Measurements from ENCODE around the gene PARVB. TPM values are rescaled to one million over a fixed set of nuclear protein-coding genes. Genes with fewer than 3 reads are reported as not detected.

Gene PARVB
- total RNA-seq, 4 donors from 2014 or later, result 32.1 to 61.9 (median 41.9) TPM

DNA sequence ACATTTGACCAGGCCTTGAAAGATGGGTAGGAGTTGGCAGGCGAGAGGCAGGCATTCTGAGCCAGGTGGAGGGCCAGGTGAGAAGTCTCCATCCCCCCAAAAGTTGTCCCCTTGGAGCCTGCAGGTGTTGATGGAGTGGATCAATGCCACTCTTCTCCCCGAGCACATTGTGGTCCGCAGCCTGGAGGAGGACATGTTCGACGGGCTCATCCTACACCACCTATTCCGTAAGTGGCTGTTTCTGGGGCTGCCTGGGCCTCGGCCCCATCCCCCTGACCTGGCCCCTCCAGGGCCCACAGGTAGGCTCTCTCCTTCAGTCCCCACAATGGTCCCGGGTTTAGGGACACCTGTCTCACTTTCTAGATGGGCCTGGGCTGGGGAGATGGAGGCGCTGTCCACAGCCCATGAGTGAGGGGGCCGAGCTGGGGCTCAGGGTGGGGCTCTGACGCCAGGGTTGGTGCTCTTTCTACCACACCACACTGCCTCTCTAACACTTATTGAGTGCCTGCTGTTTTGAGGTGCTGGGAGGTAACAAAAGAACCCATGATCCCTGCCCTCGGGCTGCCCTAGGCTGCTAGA is 163.6 kb downstream of the PARVB start:
- peaks cover 47% of the 10 kb centered on the region for H3K27me3 ChIP-seq
- TF ChIP-seq POLR2AphosphoS5 (IDR thresholded peaks at IDR 0.05) (no peak), EP300 (IDR thresholded peaks at IDR 0.05) (no peak), POLR2A (IDR thresholded peaks at IDR 0.05) (no peak)
- TF ChIP-seq, protein P1, sequence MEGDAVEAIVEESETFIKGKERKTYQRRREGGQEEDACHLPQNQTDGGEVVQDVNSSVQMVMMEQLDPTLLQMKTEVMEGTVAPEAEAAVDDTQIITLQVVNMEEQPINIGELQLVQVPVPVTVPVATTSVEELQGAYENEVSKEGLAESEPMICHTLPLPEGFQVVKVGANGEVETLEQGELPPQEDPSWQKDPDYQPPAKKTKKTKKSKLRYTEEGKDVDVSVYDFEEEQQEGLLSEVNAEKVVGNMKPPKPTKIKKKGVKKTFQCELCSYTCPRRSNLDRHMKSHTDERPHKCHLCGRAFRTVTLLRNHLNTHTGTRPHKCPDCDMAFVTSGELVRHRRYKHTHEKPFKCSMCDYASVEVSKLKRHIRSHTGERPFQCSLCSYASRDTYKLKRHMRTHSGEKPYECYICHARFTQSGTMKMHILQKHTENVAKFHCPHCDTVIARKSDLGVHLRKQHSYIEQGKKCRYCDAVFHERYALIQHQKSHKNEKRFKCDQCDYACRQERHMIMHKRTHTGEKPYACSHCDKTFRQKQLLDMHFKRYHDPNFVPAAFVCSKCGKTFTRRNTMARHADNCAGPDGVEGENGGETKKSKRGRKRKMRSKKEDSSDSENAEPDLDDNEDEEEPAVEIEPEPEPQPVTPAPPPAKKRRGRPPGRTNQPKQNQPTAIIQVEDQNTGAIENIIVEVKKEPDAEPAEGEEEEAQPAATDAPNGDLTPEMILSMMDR (IDR thresholded peaks at IDR 0.05), result no peak
- 100% methylated on average over 3 to 4 of the region's 12 CpGs for WGBS, 2 donors (ENCODE audit: low coverage in 1 of 2)

DNA sequence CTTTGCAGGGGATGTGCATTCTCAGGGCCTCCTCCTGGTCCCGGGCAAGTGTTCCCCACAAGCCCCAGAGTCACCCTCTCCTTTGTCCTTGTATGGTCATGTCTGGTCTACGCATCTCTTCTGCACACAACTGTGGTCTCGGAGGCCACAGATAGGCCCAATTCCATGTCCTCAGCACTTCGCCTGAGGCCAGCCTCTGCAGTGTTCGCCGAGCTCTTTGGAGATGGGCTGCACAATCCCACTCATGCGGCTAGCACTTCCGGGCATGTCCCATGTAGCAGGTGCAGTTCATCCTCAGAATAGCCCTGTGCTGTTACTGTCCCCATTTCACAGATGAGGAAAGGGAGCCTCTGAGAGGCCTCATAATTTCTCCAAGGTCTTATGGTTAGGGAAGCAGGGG is 164.2 kb downstream of the PARVB start:
- no peak for ATAC-seq

More for the DNA sequence above, 163.6 kb downstream of the PARVB start:
- no peaks in the 10 kb centered on the region for H3K36me3 ChIP-seq
- H3K9me3 ChIP-seq, result no peaks in the 10 kb centered on the region
- H3K27ac ChIP-seq, result no peak overlapping the region
- no peak overlapping the region for H3K4me3 ChIP-seq
- H3K4me1 ChIP-seq, result no peaks in the 10 kb centered on the region
- ATAC-seq, result no peak

DNA sequence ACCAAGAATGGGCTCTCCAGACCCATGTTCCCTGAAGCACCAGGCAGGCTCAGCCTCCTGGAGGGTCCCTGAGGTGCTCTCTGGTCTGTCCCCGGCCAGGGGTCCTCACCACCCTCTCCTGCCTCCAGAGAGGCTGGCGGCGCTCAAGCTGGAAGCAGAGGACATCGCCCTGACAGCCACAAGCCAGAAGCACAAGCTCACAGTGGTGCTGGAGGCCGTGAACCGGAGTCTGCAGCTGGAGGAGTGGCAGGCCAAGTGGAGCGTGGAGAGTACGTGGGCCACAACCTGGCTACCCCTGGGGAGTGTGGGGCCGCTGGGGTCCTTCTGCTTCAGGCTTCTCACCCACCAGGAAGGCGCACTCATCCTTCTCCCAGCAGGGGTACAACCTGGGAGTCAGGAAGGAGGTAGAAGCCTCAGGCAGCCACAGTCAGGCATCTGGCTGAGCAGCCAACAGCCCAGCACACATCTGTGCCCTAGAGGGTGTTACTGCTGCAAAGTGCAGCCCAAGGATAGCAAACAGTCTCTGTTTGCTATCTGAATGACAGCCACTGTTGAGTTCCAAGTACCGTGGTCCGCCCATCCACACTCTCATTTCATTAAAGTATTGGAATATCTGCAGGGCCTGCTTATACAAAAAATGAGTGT is 165.0 kb downstream of the PARVB start:
- ATAC-seq, result no peak
- WGBS, 2 donors (ENCODE audit: low coverage in 1 of 2), result no CpG with 5 or more reads among the region's 12 CpGs
- TF ChIP-seq, protein P1 (IDR thresholded peaks at IDR 0.05), result no peak
- TF ChIP-seq POLR2A (IDR thresholded peaks at IDR 0.05) (no peak), POLR2AphosphoS5 (IDR thresholded peaks at IDR 0.05) (no peak), EP300 (IDR thresholded peaks at IDR 0.05) (no peak)
- no peaks in the 10 kb centered on the region for H3K4me1 ChIP-seq
- H3K36me3 ChIP-seq, result no peaks in the 10 kb centered on the region
- peaks cover 48% of the 10 kb centered on the region for H3K27me3 ChIP-seq
- no peak overlapping the region for H3K27ac ChIP-seq
- no peaks in the 10 kb centered on the region for H3K9me3 ChIP-seq
- H3K4me3 ChIP-seq, result no peak overlapping the region

More for the DNA sequence above, 164.2 kb downstream of the PARVB start:
- Histone ChIP-seq H3K36me3 (no peaks in the 10 kb centered on the region), H3K9me3 (no peaks in the 10 kb centered on the region), H3K4me1 (no peaks in the 10 kb centered on the region), H3K27ac (no peak overlapping the region), H3K4me3 (no peak overlapping the region), H3K27me3 (peaks cover 44% of the 10 kb centered on the region)
- TF ChIP-seq POLR2A (IDR thresholded peaks at IDR 0.05) (no peak), POLR2AphosphoS5 (IDR thresholded peaks at IDR 0.05) (no peak), EP300 (IDR thresholded peaks at IDR 0.05) (no peak)
- TF ChIP-seq, protein P1 (IDR thresholded peaks at IDR 0.05), result no peak
- 100% methylated on average over 1 to 2 of the region's 8 CpGs for WGBS, 2 donors (ENCODE audit: low coverage in 1 of 2)

DNA sequence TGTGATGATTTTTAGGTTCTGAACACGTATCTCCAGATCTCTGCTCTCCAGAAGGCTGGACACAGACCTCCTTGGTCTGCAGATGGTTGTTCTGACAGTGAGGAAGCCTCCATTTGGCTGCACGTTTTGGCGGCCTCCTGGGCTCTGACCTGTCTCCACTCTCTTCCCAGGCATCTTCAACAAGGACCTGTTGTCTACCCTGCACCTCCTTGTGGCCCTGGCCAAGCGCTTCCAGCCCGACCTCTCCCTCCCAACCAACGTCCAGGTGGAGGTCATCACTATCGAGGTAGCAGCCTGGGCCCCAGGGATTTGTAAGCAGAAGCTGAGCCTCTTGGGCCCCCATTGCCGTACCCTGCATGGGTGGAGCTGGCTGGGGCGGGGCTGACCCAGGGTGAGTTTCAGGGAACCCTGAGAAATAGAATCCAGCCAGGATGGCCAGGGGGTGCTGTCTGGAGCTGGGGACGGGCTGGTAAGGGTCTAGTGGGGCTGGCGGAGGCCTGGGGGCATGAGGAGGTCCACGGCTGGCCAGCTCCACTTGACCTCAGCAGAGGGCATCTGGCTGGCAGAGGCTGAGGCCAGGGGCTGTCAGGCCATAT is 166.4 kb downstream of the PARVB start:
- H3K9me3 ChIP-seq, result no peaks in the 10 kb centered on the region
- H3K36me3 ChIP-seq, result no peaks in the 10 kb centered on the region
- ATAC-seq, result no peak
- no peak for TF ChIP-seq POLR2A (IDR thresholded peaks at IDR 0.05)
- TF ChIP-seq POLR2AphosphoS5 (IDR thresholded peaks at IDR 0.05), result no peak
- TF ChIP-seq, protein P1 (IDR thresholded peaks at IDR 0.05), result no peak
- TF ChIP-seq EP300 (IDR thresholded peaks at IDR 0.05), result no peak
- WGBS, 2 donors (ENCODE audit: low coverage in 1 of 2), result 63 to 74% methylated on average over 2 to 4 of the region's 12 CpGs
- H3K27me3 ChIP-seq, result peaks cover 56% of the 10 kb centered on the region
- H3K27ac ChIP-seq, result no peak overlapping the region
- H3K4me1 ChIP-seq, result peaks cover 0 to 2% (median 0%) of the 10 kb centered on the region in 3 donors
- H3K4me3 ChIP-seq, result no peak overlapping the region
